Measurements from ENCODE around the gene ERGIC1. TPM values are rescaled to one million over a fixed set of nuclear protein-coding genes. Genes with fewer than 3 reads are reported as not detected.

ERGIC1 gene
- total and polyA plus RNA-seq, 2 of the 8 experiments (the other 6 are each of a cell fraction or from before 2014, with no cell fraction given) = 95.3 to 106 TPM

- Histone ChIP-seq H4K8ac (ENCODE audit: extremely low read depth, insufficient read depth, low read length) (no peak overlapping the region), H2BK15ac (ENCODE audit: low read length) (no peak overlapping the region), H3K56ac (replicated peaks; ENCODE audit: insufficient read length, low read depth, low read length) (no peak overlapping the region), H4K5ac (ENCODE audit: insufficient read length, low read depth, low read length) (no peak overlapping the region), H2BK12ac (ENCODE audit: low read depth, low read length) (no peak overlapping the region), H3K27ac (ENCODE audit: low read depth, low read length) (no peak overlapping the region), H4K20me1 (replicated peaks in 1 of 2; ENCODE audit: control insufficient read depth in 1 of 2, insufficient read depth in 2 of 2, low read length in 2 of 2) (peaks cover 20 to 35% of the 10 kb centered on the region in 2 experiments), H2BK20ac (ENCODE audit: low read length) (no peak overlapping the region), H3K79me2 (ENCODE audit: control insufficient read depth in 1 of 2, insufficient read depth in 2 of 2, low read length in 2 of 2) (peaks cover 0 to 64% of the 10 kb centered on the region in 2 experiments; a peak in 2 of 4 replicates), H3K9me3 (ENCODE audit: insufficient read depth in 2 of 2, low read depth in 1 of 2, low read length in 1 of 2) (no peaks in the 10 kb centered on the region), H3K14ac (ENCODE audit: insufficient read length) (no peak overlapping the region), H3K4me1 (replicated peaks in 1 of 4; ENCODE audit: control insufficient read depth in 3 of 4, insufficient read depth in 4 of 4, low read length in 3 of 4) (peaks cover 0 to 3% (median 0%) of the 10 kb centered on the region in 4 experiments; a peak in 3 of 7 replicates), H3K23me2 (ENCODE audit: low read depth, low read length) (no peaks in the 10 kb centered on the region; the same call in 1 of the 2 replicates), H2AFZ (ENCODE audit: low read length) (no peak overlapping the region), H3K4me2 (ENCODE audit: insufficient read depth in 1 of 2, low read depth in 2 of 2, low read length in 2 of 2) (no peak overlapping the region), H3K4me3 (ENCODE audit: extremely low read depth in 1 of 4, insufficient read depth in 2 of 4, low read depth in 3 of 4, low read length in 4 of 4) (no peak overlapping the region), H3K4ac (replicated peaks; ENCODE audit: insufficient read length, low read depth, low read length) (no peak overlapping the region), H3K18ac (ENCODE audit: extremely low read depth, low read length) (no peak overlapping the region), H3K36me3 (ENCODE audit: control insufficient read depth in 2 of 4, insufficient read depth in 4 of 4, low read length in 3 of 4) (no peaks in the 10 kb centered on the region; a peak in 1 of 8 replicates), H2BK120ac (replicated peaks; ENCODE audit: low read depth, low read length) (no peak overlapping the region), H2BK5ac (ENCODE audit: low read depth, low read length) (no peak overlapping the region), H3K9ac (replicated peaks in 1 of 4; ENCODE audit: extremely low read depth in 1 of 4, low read depth in 3 of 4, low read length in 3 of 4) (no peak overlapping the region), H2AK5ac (ENCODE audit: low read depth, low read length) (no peak overlapping the region), H3K79me1 (ENCODE audit: low read depth, low read length) (peaks cover 45% of the 10 kb centered on the region), H4K91ac (replicated peaks; ENCODE audit: insufficient read length, low read length) (no peak overlapping the region), H3K27me3 (replicated peaks in 1 of 4; ENCODE audit: control insufficient read depth in 3 of 4, extremely low read depth in 1 of 4, insufficient read depth in 3 of 4, low read length in 3 of 4) (no peaks in the 10 kb centered on the region; a peak in 1 of 7 replicates), H3K23ac (ENCODE audit: insufficient read length) (no peak overlapping the region)
- POLR2A ChIA-PET (ENCODE audit: partially characterized antibody) = interaction anchor here (1.3 kb wide), 1 partner anchor 17 kb away, joined by 3 read pairs; no protein-coding TSS in a partner anchor
- CTCF ChIA-PET (ENCODE audit: partially characterized antibody) = interaction anchor here (1.1 to 4.9 kb wide), 3 partner anchors 25 to 195 kb away, joined by 4 to 17 read pairs (median 4); no protein-coding TSS in a partner anchor
- WGBS, 2 experiments (ENCODE audit: extremely low coverage in 1 of 2, insufficient coverage in 1 of 2, insufficient read length in 1 of 2, insufficient replicate concordance in 2 of 2, low coverage in 1 of 2, low lambda C conversion rate in 2 of 2, missing lambda C conversion rate in 1 of 2) = 78% methylated on average over 4 of the region's 4 CpGs; no CpG with 5 or more reads in 1 of the 2 experiments
- FAIRE-seq (no peak), DNase-seq (ENCODE audit: low read depth in 1 of 2, low spot score in 2 of 2) (no peak)
- TF ChIP-seq KDM4A (IDR thresholded peaks at IDR 0.05; ENCODE audit: low read depth, low read length, severe bottlenecking) = no peak
- TF ChIP-seq CEBPB (IDR thresholded peaks at IDR 0.05; ENCODE audit: low read depth, low read length) = no peak
- no peak for TF ChIP-seq ZNF274 (IDR thresholded peaks at IDR 0.05; ENCODE audit: borderline replicate concordance, extremely low read depth, low read length)
- TF ChIP-seq SRF (IDR thresholded peaks at IDR 0.05; ENCODE audit: low read depth, low read length) = no peak
- TF ChIP-seq HDAC6 (IDR thresholded peaks at IDR 0.05; ENCODE audit: low read depth, low read length) = no peak
- TF ChIP-seq EGR1 (IDR thresholded peaks at IDR 0.05; ENCODE audit: borderline replicate concordance, low read depth, low read length) = no peak
- no peak for TF ChIP-seq CTCF (IDR thresholded peaks at IDR 0.05; ENCODE audit: control extremely low read depth in 1 of 3, insufficient read depth in 1 of 3, low read depth in 1 of 3, low read length in 3 of 3)
- no peak for TF ChIP-seq ATF2 (IDR thresholded peaks at IDR 0.05; ENCODE audit: low read length)
- TF ChIP-seq SUZ12 (IDR thresholded peaks at IDR 0.05; ENCODE audit: low read length) = no peak
Observed at GRCh38 chr5:172859966-172860365, 25.9 kb downstream of the ERGIC1 start.
